GM19324 (cell line): ENCODE measurements around the gene PLD4.

Source experiments
- ATAC-seq: cut with Tn5 transposase; IDR thresholded peaks from one replicate; pipeline ENCODE4 v1.9.1; 2021; ENCODE audit warnings: mild to moderate bottlenecking, moderate library complexity; ENCODE audit not compliant: unreplicated experiment, low FRiP score

The PLD4 gene

GRCh38 chr14:104970231-104971068 lies 45.8 kb downstream of the PLD4 start:
- no peak for ATAC-seq

- ATAC-seq: no peak
Measured at GRCh38 chr14:104971447-104972240, 47.0 kb downstream of the PLD4 start.

- ATAC-seq: no peak
Measured at GRCh38 chr14:104972301-104973134, 47.8 kb downstream of the PLD4 start.

DNA sequence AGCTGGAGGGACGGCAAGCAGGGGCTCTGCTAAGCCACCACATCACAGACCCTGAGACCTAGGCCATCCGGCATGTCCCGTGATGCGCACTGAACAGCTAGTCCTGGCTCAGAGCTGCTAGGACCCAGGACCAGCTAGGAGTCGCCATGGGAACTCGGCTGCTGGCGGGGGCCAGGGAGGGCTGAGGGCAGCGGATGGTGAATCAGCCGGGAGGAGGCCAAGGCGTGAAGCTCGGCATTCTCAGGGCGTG lies 48.4 kb downstream of the PLD4 start:
- no peak for ATAC-seq

DNA sequence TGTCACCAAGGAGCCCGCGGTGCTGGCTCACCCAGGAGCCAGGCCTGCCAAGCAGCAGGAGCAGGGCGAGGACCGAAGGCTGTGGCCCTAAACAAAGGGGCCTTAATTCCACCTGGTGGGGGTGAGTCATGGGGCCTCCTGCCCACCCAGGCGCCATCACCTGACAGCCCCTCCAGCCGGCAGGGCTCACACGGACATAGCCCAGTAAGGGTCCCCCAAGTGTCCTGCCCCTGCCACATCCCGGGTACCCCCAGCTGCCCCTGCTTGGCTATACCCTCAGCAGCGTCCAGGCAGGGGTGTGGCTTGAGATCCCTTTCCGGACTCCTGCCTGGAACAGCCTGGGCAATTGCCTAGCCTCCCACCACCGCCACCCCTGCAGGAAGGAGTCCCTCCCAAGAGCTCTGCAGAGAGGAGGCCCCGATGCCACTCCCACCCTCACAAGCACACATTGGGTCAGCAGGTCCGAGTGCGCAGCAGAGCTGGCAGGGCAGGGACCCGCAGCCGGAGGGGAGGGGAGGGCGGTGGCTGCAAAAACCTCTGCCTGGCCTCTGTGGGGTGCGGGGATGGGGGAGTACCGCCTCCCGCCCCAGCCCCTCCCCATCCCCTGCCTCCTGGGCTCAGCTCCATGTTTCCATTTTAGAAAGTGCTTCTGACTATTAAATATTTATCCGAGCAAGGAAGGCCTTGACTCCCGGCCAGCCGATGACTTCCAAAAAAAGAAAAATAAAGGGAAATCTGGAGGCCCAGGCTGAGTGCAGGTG lies 48.9 kb downstream of the PLD4 start:
- ATAC-seq: no peak

- no peak for ATAC-seq
Measured at GRCh38 chr14:104974146-104974541, 49.5 kb downstream of the PLD4 start.

- no peak for ATAC-seq
Measured at GRCh38 chr14:104974665-104975390, 50.1 kb downstream of the PLD4 start.

DNA sequence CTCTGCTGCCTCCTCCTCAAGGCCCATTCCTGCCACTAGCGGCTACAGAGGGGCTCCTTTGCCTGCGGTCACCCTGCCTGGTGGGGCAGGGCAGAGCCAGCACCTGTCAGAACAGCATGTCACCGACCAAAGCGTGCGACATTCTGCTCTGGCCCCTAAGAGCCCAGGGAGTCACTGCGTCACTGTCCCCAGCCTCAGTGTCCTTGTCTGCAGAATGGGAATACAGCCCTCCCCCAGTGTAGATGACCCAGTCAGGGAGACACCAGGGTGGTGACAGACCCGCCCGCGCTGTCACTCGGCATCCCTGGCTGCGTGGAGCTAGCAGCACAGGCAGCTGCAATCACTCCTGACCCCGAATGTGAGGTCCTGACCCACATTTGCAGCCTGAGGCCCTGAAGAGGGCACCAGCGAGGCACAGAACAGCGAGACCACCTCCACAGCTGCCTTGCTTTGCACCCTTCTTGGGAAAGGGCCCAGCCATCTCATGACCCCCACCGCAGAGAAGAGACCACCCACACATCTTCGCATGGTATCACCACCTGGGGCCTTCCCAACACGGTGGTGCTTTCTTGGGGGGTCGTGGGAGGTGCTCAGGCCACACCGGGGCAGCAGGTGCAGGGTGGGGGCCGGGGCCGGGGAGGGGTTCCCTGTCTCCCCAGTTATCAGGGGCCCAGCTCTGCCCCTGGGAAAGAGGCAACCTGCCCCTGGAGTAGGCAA lies 51.0 kb downstream of the PLD4 start:
- no peak for ATAC-seq

DNA sequence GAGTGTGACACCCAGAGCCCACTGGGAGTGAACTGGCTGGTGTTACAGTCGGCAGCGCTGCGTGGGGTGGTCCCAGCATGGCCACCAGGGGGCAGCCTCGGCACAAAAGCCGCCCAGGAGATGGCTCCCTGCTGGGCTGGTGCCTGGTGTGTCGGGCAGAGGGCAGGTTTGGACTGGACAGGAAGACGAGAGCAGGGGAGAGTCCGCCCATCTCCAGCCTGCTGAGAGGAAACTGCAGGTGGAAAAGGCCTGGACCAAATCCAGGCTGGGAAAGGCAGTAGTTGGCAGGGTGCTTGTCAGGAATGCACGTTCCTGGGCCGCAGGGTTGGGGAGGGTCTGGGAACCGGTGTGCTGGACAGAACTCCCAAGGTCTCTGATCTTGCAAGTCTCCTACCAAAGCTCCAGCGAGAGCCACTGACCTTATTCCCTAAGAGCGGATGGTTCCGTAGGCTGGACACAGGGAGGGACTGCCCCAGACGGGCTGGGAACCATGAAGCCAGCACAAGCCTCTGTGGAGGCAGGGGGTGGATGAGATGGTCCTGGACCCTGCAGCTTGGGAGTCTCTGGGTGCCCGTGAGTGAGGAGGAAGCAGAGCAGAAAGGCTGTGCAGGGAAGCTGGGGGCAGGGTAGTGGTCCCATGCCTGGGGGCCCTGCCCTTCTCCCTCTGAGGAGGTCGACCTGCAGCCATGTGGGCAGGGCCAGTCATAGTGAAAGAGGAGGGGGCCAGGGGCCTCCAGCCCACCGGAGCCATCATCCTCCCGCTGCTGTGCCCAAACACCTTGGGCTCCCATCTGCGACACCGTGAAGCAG lies 51.7 kb downstream of the PLD4 start:
- no peak for ATAC-seq

DNA sequence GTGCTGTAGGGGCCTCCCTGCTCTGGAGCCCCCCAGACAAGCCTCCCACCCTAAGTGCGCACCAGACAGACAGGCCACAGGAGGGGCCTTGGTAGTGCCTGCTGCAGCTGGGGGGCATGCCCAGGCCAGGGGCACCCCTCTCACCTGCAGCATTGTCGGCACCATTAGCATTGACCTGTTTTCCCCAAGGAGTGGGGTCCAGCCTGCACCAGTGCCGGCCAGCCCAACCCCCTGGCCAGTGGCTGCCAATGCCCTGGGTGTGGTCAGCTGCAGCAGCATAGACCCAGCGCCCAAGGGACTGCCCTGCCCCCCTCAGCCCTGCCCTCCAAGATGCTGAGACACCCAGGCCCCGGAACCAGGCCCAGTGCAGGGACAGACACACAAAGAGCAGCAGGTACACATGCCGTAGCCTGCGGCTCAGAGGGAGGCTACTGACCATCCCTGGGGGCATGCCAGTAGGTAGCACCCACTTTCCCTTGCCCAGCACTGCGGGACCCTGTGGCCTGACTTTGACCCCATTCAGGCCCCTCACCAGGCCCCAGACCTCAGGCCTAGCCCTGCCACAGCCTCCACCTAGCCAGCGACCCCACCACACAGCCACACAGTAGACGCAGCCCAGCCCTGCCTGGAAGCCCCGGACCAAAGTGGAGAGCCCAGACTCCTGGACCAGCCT lies 52.5 kb downstream of the PLD4 start:
- no peak for ATAC-seq

DNA sequence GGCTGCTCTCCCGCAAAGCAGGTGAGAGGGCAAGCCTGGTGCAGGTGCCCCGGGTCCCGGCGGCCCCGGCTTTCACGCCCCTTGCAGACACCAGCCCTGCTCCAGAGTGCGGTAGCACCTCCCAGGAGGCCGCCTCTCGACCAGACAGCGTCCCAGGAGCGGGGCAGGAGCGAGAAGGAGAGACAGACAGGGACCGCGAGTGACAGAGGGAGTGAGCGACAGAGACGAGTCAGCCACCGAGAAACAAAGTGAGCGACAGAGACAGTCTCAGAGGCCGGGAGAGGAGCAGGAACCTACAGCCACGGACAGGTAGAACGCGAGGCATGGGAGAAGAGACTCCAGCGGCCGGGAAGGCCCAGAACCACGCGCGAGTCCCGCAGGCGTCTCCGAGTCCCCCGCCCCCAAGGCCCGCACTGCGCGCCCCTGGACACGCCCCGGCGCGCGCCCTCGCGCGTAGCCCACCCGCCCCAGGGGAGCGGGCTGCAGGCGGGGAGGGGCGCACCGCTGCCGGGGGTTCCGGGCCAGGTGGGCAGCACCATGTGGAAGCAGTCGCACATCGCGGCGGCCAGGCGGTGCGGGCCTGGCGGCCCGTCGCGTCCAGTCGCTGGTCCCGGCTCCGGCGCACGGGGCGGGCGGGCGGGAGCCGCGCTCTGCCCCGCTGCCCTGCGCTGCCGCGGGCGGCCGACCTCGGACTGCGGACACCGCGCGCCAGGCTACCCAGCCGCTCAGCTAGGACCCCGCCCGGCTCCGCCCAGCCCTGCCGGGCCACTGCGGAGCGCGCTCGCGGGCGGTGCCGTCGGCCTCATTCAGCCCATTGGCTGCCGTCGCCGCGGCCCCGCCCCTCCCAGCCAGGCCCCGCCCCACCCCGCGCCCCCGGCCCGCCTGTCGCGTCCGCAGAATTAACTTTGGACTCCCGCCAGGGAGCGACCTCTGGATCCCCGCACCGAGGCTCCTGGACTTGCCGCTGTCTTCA lies 53.3 kb downstream of the PLD4 start, which contains the start of gene AHNAK2:
Gene AHNAK2 (minus strand): TSS at position 694 of the 973 bp plus-strand sequence. CDS start 137 bp downstream, at position 557.
- no peak for ATAC-seq

- ATAC-seq: no peak
Measured at GRCh38 chr14:104978746-104979691, 54.3 kb downstream of the PLD4 start.

DNA sequence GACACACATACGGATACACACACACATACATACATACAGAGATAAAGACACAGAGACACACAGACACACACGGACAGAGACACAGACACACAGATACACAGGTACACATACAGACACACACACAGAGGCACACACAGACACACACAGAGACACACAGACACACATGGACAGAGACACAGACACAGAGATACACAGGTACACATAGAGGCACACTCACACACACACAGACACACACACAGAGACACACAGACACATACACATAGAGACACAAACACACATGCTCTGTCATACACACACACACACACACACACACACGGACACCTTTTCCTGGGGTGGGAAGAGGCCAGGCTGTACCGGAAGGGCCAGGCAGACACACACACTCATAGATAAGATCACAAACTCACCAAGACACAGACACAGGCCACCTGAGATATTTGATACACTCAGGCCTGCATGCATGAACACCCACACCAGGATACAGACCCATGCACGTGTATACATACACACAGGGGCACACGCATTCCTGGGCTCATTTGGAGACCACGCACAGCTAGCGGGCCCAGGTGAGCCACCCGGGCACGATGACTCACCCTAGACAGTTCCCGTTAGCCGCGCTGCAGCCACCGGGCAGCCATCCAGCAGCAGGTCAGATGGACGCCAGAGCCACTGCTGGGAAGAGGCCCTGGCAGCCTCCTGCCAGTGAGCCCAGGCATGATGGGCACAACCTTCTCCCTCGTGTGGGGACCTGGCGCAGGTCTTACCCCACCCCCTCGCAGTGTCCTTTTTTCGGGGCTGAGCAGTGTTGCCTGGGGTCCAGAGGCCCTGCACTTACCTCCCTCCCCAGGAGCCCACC lies 55.3 kb downstream of the PLD4 start:
- ATAC-seq: no peak
